ENCODE data around the gene RBBP9.

The RBBP9 gene

DNA sequence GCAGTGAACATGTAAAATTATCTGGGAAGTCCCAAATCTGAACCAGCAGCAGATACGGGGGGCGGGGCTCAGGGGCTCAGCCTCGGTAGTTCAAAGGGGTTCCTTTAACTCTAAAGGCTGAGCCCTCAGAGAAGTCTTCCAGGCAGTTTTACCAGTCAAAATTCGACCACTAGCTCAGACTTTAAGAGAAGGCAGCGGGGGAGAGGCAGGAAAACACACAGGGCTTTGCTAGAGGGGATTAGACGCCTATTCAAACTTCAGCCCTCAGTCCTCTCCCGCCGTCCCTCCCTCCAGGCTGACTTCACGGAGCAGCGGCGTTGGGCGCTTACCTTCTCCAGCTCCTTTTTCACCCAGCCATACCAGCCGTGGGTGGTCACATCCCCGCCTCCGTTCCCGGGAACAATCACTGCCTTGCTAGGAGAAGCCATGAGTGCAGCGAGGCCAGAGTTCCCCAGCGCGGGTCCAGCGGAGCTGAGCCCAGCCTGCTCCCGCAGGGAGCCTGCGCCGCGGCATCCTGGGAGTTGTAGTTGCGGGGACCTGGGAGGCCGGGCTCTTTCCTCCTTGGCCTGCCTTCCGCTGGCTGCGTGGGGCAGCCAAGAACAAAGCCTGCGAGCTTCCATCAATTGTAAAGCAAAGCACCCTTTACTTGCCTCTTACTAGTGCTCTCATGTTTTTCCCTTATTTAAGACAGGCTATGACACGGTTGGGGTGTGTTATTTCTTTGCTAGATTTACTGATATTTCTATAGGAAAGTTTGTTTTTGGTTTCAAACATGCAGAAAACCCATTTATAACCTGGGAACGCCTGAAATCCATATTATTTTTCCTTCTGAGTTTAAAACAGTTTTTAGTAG, at the start of gene RBBP9 (continued):
- TF ChIP-seq, protein P1, sequence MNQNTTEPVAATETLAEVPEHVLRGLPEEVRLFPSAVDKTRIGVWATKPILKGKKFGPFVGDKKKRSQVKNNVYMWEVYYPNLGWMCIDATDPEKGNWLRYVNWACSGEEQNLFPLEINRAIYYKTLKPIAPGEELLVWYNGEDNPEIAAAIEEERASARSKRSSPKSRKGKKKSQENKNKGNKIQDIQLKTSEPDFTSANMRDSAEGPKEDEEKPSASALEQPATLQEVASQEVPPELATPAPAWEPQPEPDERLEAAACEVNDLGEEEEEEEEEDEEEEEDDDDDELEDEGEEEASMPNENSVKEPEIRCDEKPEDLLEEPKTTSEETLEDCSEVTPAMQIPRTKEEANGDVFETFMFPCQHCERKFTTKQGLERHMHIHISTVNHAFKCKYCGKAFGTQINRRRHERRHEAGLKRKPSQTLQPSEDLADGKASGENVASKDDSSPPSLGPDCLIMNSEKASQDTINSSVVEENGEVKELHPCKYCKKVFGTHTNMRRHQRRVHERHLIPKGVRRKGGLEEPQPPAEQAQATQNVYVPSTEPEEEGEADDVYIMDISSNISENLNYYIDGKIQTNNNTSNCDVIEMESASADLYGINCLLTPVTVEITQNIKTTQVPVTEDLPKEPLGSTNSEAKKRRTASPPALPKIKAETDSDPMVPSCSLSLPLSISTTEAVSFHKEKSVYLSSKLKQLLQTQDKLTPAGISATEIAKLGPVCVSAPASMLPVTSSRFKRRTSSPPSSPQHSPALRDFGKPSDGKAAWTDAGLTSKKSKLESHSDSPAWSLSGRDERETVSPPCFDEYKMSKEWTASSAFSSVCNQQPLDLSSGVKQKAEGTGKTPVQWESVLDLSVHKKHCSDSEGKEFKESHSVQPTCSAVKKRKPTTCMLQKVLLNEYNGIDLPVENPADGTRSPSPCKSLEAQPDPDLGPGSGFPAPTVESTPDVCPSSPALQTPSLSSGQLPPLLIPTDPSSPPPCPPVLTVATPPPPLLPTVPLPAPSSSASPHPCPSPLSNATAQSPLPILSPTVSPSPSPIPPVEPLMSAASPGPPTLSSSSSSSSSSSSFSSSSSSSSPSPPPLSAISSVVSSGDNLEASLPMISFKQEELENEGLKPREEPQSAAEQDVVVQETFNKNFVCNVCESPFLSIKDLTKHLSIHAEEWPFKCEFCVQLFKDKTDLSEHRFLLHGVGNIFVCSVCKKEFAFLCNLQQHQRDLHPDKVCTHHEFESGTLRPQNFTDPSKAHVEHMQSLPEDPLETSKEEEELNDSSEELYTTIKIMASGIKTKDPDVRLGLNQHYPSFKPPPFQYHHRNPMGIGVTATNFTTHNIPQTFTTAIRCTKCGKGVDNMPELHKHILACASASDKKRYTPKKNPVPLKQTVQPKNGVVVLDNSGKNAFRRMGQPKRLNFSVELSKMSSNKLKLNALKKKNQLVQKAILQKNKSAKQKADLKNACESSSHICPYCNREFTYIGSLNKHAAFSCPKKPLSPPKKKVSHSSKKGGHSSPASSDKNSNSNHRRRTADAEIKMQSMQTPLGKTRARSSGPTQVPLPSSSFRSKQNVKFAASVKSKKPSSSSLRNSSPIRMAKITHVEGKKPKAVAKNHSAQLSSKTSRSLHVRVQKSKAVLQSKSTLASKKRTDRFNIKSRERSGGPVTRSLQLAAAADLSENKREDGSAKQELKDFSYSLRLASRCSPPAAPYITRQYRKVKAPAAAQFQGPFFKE (tag by site-specific recombination; IDR thresholded peaks at IDR 0.05; ENCODE audit: borderline replicate concordance) = no peak
- TF ChIP-seq PRDM1 (tag by site-specific recombination; IDR thresholded peaks at IDR 0.05) = no peak
- TF ChIP-seq ZFHX2 (tag by site-specific recombination; conservative IDR thresholded peaks at IDR 0.05) = peak; percentile 94
- TF ChIP-seq IKZF3 (tag by site-specific recombination; IDR thresholded peaks at IDR 0.05) = peak; percentile 89
- no peak for TF ChIP-seq ZNF248 (tag by site-specific recombination; IDR thresholded peaks at IDR 0.05)
- TF ChIP-seq, protein P2, sequence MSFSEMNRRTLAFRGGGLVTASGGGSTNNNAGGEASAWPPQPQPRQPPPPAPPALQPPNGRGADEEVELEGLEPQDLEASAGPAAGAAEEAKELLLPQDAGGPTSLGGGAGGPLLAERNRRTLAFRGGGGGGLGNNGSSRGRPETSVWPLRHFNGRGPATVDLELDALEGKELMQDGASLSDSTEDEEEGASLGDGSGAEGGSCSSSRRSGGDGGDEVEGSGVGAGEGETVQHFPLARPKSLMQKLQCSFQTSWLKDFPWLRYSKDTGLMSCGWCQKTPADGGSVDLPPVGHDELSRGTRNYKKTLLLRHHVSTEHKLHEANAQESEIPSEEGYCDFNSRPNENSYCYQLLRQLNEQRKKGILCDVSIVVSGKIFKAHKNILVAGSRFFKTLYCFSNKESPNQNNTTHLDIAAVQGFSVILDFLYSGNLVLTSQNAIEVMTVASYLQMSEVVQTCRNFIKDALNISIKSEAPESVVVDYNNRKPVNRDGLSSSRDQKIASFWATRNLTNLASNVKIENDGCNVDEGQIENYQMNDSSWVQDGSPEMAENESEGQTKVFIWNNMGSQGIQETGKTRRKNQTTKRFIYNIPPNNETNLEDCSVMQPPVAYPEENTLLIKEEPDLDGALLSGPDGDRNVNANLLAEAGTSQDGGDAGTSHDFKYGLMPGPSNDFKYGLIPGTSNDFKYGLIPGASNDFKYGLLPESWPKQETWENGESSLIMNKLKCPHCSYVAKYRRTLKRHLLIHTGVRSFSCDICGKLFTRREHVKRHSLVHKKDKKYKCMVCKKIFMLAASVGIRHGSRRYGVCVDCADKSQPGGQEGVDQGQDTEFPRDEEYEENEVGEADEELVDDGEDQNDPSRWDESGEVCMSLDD (tag by site-specific recombination; IDR thresholded peaks at IDR 0.05) = no peak
- no peak for TF ChIP-seq ZNF560 (tag by site-specific recombination; IDR thresholded peaks at IDR 0.05; ENCODE audit: borderline replicate concordance)
- TF ChIP-seq WT1 (tag by site-specific recombination; IDR thresholded peaks at IDR 0.05) = no peak
- 0 out of 2 replicates have a peak, but pooled peaks have one; percentile 35 for TF ChIP-seq ZNF391 (tag by site-specific recombination; IDR thresholded peaks at IDR 0.05; ENCODE audit: borderline replicate concordance, low read depth)
- no peak for TF ChIP-seq ZNF529 (tag by site-specific recombination; IDR thresholded peaks at IDR 0.05; ENCODE audit: insufficient replicate concordance)
- no peak for TF ChIP-seq ZNF37A (tag by site-specific recombination; IDR thresholded peaks at IDR 0.05)
- TF ChIP-seq ZNF324 (tag by site-specific recombination; IDR thresholded peaks at IDR 0.05) = no peak; the same call in 1 of the 2 replicates
- no peak; the same call in 1 of the 2 replicates for TF ChIP-seq ZNF394 (tag by site-specific recombination; IDR thresholded peaks at IDR 0.05; ENCODE audit: borderline replicate concordance)
- no peak for TF ChIP-seq ZNF350 (tag by site-specific recombination; IDR thresholded peaks at IDR 0.05)
- TF ChIP-seq ZNF776 (tag by site-specific recombination; IDR thresholded peaks at IDR 0.05; ENCODE audit: borderline replicate concordance) = no peak
- TF ChIP-seq, protein P3, sequence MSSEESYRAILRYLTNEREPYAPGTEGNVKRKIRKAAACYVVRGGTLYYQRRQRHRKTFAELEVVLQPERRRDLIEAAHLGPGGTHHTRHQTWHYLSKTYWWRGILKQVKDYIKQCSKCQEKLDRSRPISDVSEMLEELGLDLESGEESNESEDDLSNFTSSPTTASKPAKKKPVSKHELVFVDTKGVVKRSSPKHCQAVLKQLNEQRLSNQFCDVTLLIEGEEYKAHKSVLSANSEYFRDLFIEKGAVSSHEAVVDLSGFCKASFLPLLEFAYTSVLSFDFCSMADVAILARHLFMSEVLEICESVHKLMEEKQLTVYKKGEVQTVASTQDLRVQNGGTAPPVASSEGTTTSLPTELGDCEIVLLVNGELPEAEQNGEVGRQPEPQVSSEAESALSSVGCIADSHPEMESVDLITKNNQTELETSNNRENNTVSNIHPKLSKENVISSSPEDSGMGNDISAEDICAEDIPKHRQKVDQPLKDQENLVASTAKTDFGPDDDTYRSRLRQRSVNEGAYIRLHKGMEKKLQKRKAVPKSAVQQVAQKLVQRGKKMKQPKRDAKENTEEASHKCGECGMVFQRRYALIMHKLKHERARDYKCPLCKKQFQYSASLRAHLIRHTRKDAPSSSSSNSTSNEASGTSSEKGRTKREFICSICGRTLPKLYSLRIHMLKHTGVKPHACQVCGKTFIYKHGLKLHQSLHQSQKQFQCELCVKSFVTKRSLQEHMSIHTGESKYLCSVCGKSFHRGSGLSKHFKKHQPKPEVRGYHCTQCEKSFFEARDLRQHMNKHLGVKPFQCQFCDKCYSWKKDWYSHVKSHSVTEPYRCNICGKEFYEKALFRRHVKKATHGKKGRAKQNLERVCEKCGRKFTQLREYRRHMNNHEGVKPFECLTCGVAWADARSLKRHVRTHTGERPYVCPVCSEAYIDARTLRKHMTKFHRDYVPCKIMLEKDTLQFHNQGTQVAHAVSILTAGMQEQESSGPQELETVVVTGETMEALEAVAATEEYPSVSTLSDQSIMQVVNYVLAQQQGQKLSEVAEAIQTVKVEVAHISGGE (tag by site-specific recombination; conservative IDR thresholded peaks at IDR 0.05; ENCODE audit: low read depth) = peak; percentile 97
- 0 out of 2 replicates have a peak, but pooled peaks have one; percentile 48 for TF ChIP-seq GFI1B (tag by site-specific recombination; IDR thresholded peaks at IDR 0.05)
- TF ChIP-seq ZNF664 (tag by site-specific recombination; IDR thresholded peaks at IDR 0.05) = no peak
- no peak for TF ChIP-seq ZNF426 (tag by site-specific recombination; IDR thresholded peaks at IDR 0.05)
- no peak for TF ChIP-seq REPIN1 (tag by site-specific recombination; IDR thresholded peaks at IDR 0.05; ENCODE audit: low read depth)
- TF ChIP-seq ZNF292 (tag by site-specific recombination; IDR thresholded peaks at IDR 0.05; ENCODE audit: borderline replicate concordance, low read depth) = no peak
- TF ChIP-seq YY2 (tag by site-specific recombination; IDR thresholded peaks at IDR 0.05) = peak; percentile 88
- TF ChIP-seq ZNF335 (tag by site-specific recombination; conservative IDR thresholded peaks at IDR 0.05) = peak; percentile 98
- TF ChIP-seq SP7 (tag by site-specific recombination; IDR thresholded peaks at IDR 0.05) = peak; percentile 82
- peak; percentile 93 for TF ChIP-seq ZXDB (tag by site-specific recombination; IDR thresholded peaks at IDR 0.05)
- TF ChIP-seq SP2 (tag by site-specific recombination; IDR thresholded peaks at IDR 0.05) = peak; percentile 82
